ENCODE results near the gene FANCC. TPM values are rescaled to one million over a fixed set of nuclear protein-coding genes. Genes with fewer than 3 reads are reported as not detected.

FANCC gene
- total RNA-seq, 1 experiment from 2014 or later = 19.4 TPM

GRCh38 chr9:95103281-95103771 is 214.2 kb downstream of the FANCC start:
- DNase-seq (ENCODE audit: low read depth, low spot score) (no peak), ATAC-seq (peak; percentile 80)
- BruUV-seq (replicated peaks) = no TSS peak
- TF ChIP-seq CTCF (IDR thresholded peaks at IDR 0.05 in 2 of 3, conservative IDR thresholded peaks at IDR 0.05 in 1 of 3; ENCODE audit: borderline replicate concordance in 1 of 3, insufficient read depth in 1 of 3, low read depth in 2 of 3, low read length in 2 of 3) (peak; percentile 37 to 41 (median 39); a peak in 5 of 6 replicates), RAD21 (IDR thresholded peaks at IDR 0.05; ENCODE audit: low read depth) (peak; percentile 19; the same call in 1 of the 2 replicates), SRF (IDR thresholded peaks at IDR 0.05; ENCODE audit: low read depth) (no peak), ZBTB33 (IDR thresholded peaks at IDR 0.05; ENCODE audit: extremely low read depth, insufficient replicate concordance, low read length) (no peak), ZFX (IDR thresholded peaks at IDR 0.05) (no peak), CBX3 (IDR thresholded peaks at IDR 0.05; ENCODE audit: low read depth) (no peak), CEBPB (IDR thresholded peaks at IDR 0.05; ENCODE audit: low read depth) (no peak)
- TF ChIP-seq, protein P1, sequence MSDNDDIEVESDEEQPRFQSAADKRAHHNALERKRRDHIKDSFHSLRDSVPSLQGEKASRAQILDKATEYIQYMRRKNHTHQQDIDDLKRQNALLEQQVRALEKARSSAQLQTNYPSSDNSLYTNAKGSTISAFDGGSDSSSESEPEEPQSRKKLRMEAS (IDR thresholded peaks at IDR 0.05) = no peak
- Histone ChIP-seq H3K9ac (ENCODE audit: low read length) (no peak overlapping the region), H4K20me1 (ENCODE audit: insufficient read depth) (no peaks in the 10 kb centered on the region), H3K79me2 (ENCODE audit: insufficient read depth, low read length) (no peaks in the 10 kb centered on the region), H2AFZ (ENCODE audit: low read depth, low read length, poor library complexity, severe bottlenecking) (no peak overlapping the region), H3K9me3 (ENCODE audit: control insufficient read depth in 1 of 2, insufficient read depth in 1 of 2, low read depth in 1 of 2, low read length in 2 of 2) (no peaks in the 10 kb centered on the region), H3K36me3 (ENCODE audit: control insufficient read depth in 1 of 2, insufficient read depth in 2 of 2, low read length in 2 of 2) (no peaks in the 10 kb centered on the region), H3K4me1 (ENCODE audit: control insufficient read depth in 1 of 2, insufficient read depth in 2 of 2, low read length in 2 of 2) (peaks cover 0 to 12% of the 10 kb centered on the region in 2 experiments; a peak in 2 of 4 replicates), H3K27ac (ENCODE audit: low read depth, low read length) (no peak overlapping the region), H3K27me3 (ENCODE audit: insufficient read depth, low read length) (no peaks in the 10 kb centered on the region), H3K9me2 (ENCODE audit: insufficient read depth) (no peaks in the 10 kb centered on the region), H3K4me2 (ENCODE audit: low read length) (no peak overlapping the region), H3K4me3 (replicated peaks in 1 of 2; ENCODE audit: low read depth in 1 of 2, low read length in 2 of 2) (no peak overlapping the region)
- intact Hi-C loops (cut with micrococcal nuclease) = no loop called here
- ChIA-PET RAD21 (ENCODE audit: low non-redundant PET in 1 of 2, low total read pairs in 2 of 2, uncharacterized antibody in 2 of 2, unreplicated experiment in 2 of 2) (no interaction called here), POLR2A (no interaction called here), CTCF (interaction anchor here (1.4 to 2.1 kb wide), 2 partner anchors 19 to 24 kb away, joined by 3 to 6 read pairs; no protein-coding TSS in a partner anchor)
